GM23338 (cell line): ENCODE data around the gene NCAN.

ENCODE experiments used
- CREB1 ChIP-seq: fragments of 250-450 bp; sonication (Bioruptor Pico); IDR thresholded peaks from 2 replicates; pipeline ENCODE4 v1.5.0; 2020; ENCODE audit warnings: low read depth, mild to moderate bottlenecking, moderate library complexity
- EZH2 ChIP-seq: fragments of 200-600 bp; sonication (generic); IDR thresholded peaks from one replicate; pipeline ENCODE4 v1.8.0; 2017; ENCODE audit warnings: antibody characterized with exemption, mild to moderate bottlenecking, low read depth; ENCODE audit not compliant: unreplicated experiment
- EZH2phosphoT487 ChIP-seq: fragments of 200-600 bp; sonication (generic); IDR thresholded peaks from one replicate; pipeline ENCODE4 v1.8.1; 2018; ENCODE audit warnings: antibody characterized with exemption; ENCODE audit not compliant: unreplicated experiment
- JUNB ChIP-seq: IDR thresholded peaks from one replicate; pipeline ENCODE4 v1.6.1; 2016; ENCODE audit warnings: antibody characterized with exemption; ENCODE audit not compliant: unreplicated experiment
- POLR2AphosphoS5 ChIP-seq: IDR thresholded peaks from 2 replicates; pipeline ENCODE4 v1.6.1; 2016; ENCODE audit warnings: antibody characterized with exemption, low read depth
- TF ChIP-seq, protein P1 (sequence below): IDR thresholded peaks from one replicate; pipeline ENCODE4 v1.6.1; 2018; ENCODE audit warnings: antibody characterized with exemption; ENCODE audit not compliant: unreplicated experiment
- TF ChIP-seq, protein P2 (sequence below), 2 experiments: fragments of 200-600 bp in 1 of 2; sonication (generic) in 1 of 2; conservative IDR thresholded peaks; 2 replicates each; pipeline versions ENCODE4 v1.5.1 to v1.6.1; 2016 to 2017; ENCODE audit warnings: antibody characterized with exemption in 2 of 2, low read depth in 2 of 2, mild to moderate bottlenecking in 2 of 2, moderate library complexity in 1 of 2

DNA sequence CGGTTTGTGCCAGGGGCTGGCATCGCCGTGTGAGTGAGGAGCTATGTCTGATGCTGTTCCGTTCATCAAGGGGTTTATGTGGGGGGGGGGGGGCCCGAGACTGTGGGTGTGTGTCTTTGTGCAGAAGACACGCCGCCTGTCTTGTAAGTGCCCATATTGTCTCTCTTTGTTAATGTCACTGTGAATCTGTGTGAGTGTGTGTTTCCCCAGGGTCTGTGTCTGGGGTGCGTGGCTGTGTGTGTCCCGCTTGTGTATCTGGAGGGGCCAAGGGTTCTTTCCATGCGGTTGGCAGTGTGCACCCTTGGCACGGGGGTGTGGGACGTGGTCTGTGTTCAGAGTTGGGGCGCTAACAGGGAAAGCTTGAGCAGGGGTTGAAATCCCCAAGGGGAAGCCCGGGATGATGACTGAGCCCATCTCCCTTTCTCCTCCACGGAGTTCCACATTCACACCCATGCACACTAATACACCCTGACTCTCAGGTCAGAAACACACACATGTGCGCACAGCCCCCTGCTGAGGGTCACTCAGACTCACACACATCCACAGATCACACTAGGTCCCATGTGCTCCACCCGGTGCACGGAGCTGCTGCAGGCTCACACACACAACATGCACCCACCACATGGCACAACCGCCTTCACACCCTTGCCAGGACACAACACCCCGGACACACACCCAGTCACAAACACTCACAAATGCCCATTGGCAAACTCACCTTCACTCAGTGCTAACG is 1.8 kb downstream of the NCAN start:
- TF ChIP-seq, protein P1, sequence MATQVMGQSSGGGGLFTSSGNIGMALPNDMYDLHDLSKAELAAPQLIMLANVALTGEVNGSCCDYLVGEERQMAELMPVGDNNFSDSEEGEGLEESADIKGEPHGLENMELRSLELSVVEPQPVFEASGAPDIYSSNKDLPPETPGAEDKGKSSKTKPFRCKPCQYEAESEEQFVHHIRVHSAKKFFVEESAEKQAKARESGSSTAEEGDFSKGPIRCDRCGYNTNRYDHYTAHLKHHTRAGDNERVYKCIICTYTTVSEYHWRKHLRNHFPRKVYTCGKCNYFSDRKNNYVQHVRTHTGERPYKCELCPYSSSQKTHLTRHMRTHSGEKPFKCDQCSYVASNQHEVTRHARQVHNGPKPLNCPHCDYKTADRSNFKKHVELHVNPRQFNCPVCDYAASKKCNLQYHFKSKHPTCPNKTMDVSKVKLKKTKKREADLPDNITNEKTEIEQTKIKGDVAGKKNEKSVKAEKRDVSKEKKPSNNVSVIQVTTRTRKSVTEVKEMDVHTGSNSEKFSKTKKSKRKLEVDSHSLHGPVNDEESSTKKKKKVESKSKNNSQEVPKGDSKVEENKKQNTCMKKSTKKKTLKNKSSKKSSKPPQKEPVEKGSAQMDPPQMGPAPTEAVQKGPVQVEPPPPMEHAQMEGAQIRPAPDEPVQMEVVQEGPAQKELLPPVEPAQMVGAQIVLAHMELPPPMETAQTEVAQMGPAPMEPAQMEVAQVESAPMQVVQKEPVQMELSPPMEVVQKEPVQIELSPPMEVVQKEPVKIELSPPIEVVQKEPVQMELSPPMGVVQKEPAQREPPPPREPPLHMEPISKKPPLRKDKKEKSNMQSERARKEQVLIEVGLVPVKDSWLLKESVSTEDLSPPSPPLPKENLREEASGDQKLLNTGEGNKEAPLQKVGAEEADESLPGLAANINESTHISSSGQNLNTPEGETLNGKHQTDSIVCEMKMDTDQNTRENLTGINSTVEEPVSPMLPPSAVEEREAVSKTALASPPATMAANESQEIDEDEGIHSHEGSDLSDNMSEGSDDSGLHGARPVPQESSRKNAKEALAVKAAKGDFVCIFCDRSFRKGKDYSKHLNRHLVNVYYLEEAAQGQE, result no peak
- TF ChIP-seq EZH2, result no peak
- TF ChIP-seq, protein P2, sequence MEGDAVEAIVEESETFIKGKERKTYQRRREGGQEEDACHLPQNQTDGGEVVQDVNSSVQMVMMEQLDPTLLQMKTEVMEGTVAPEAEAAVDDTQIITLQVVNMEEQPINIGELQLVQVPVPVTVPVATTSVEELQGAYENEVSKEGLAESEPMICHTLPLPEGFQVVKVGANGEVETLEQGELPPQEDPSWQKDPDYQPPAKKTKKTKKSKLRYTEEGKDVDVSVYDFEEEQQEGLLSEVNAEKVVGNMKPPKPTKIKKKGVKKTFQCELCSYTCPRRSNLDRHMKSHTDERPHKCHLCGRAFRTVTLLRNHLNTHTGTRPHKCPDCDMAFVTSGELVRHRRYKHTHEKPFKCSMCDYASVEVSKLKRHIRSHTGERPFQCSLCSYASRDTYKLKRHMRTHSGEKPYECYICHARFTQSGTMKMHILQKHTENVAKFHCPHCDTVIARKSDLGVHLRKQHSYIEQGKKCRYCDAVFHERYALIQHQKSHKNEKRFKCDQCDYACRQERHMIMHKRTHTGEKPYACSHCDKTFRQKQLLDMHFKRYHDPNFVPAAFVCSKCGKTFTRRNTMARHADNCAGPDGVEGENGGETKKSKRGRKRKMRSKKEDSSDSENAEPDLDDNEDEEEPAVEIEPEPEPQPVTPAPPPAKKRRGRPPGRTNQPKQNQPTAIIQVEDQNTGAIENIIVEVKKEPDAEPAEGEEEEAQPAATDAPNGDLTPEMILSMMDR (conservative IDR thresholded peaks at IDR 0.05; ENCODE audit: low read depth in 2 of 2), result no peak
- no peak for TF ChIP-seq EZH2phosphoT487
- no peak for TF ChIP-seq POLR2AphosphoS5
- TF ChIP-seq CREB1 (CRISPR knock-in tag), result no peak
- TF ChIP-seq JUNB, result no peak
